Neural cell (in vitro differentiated cells): ENCODE measurements around the gene AMBP.

Experiments
- MXI1 ChIP-seq: fragments of 450-650 bp; conservative IDR thresholded peaks from 2 replicates; pipeline ENCODE4 v1.6.1; 2014; ENCODE audit warnings: antibody characterized with exemption, mild to moderate bottlenecking; ENCODE audit not compliant: poor library complexity, severe bottlenecking
- RAD21 ChIP-seq: fragments of 450-650 bp; conservative IDR thresholded peaks from 2 replicates; pipeline ENCODE4 v1.6.1; 2014; ENCODE audit warnings: antibody characterized with exemption, mild to moderate bottlenecking, moderate library complexity
- SMC3 ChIP-seq: fragments of 450-650 bp; conservative IDR thresholded peaks from 2 replicates; pipeline ENCODE4 v1.6.1; 2014; ENCODE audit warnings: antibody characterized with exemption, mild to moderate bottlenecking, moderate library complexity; ENCODE audit not compliant: poor library complexity
- TF ChIP-seq, protein P1 (sequence below): fragments of 450-650 bp; IDR thresholded peaks from 2 replicates; pipeline ENCODE4 v1.5.1; 2014; ENCODE audit warnings: antibody characterized with exemption, mild to moderate bottlenecking, moderate library complexity; ENCODE audit not compliant: poor library complexity, severe bottlenecking
- TF ChIP-seq, protein P2 (sequence below): IDR thresholded peaks from 2 replicates; pipeline ENCODE4 v1.6.1; 2012; ENCODE audit warnings: borderline replicate concordance

DNA sequence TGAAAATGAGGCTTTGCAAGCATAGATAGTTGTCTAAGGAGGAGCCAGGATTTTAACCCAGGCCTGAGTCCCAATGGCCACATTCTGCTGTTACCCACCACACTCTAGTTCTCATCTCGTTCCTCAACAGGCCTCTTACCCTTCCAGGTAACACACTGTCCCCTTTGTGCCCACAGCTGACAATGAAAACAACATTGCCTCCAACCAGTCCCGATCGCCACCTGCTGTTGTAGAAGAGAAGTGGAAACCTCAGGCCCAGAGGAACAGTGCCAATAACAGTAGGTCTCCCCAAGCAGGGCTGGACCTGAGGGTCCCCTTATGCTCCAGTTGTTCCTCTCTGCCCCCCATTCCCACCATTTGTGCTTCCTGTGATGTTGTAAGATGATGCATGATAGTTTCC lies 30.4 kb downstream of the AMBP start:
- TF ChIP-seq, protein P1, sequence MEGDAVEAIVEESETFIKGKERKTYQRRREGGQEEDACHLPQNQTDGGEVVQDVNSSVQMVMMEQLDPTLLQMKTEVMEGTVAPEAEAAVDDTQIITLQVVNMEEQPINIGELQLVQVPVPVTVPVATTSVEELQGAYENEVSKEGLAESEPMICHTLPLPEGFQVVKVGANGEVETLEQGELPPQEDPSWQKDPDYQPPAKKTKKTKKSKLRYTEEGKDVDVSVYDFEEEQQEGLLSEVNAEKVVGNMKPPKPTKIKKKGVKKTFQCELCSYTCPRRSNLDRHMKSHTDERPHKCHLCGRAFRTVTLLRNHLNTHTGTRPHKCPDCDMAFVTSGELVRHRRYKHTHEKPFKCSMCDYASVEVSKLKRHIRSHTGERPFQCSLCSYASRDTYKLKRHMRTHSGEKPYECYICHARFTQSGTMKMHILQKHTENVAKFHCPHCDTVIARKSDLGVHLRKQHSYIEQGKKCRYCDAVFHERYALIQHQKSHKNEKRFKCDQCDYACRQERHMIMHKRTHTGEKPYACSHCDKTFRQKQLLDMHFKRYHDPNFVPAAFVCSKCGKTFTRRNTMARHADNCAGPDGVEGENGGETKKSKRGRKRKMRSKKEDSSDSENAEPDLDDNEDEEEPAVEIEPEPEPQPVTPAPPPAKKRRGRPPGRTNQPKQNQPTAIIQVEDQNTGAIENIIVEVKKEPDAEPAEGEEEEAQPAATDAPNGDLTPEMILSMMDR = no peak
- TF ChIP-seq RAD21 = no peak
- TF ChIP-seq, protein P2, sequence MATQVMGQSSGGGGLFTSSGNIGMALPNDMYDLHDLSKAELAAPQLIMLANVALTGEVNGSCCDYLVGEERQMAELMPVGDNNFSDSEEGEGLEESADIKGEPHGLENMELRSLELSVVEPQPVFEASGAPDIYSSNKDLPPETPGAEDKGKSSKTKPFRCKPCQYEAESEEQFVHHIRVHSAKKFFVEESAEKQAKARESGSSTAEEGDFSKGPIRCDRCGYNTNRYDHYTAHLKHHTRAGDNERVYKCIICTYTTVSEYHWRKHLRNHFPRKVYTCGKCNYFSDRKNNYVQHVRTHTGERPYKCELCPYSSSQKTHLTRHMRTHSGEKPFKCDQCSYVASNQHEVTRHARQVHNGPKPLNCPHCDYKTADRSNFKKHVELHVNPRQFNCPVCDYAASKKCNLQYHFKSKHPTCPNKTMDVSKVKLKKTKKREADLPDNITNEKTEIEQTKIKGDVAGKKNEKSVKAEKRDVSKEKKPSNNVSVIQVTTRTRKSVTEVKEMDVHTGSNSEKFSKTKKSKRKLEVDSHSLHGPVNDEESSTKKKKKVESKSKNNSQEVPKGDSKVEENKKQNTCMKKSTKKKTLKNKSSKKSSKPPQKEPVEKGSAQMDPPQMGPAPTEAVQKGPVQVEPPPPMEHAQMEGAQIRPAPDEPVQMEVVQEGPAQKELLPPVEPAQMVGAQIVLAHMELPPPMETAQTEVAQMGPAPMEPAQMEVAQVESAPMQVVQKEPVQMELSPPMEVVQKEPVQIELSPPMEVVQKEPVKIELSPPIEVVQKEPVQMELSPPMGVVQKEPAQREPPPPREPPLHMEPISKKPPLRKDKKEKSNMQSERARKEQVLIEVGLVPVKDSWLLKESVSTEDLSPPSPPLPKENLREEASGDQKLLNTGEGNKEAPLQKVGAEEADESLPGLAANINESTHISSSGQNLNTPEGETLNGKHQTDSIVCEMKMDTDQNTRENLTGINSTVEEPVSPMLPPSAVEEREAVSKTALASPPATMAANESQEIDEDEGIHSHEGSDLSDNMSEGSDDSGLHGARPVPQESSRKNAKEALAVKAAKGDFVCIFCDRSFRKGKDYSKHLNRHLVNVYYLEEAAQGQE = no peak
- no peak for TF ChIP-seq MXI1
- no peak for TF ChIP-seq SMC3
